ENCODE data around the gene RAB20. TPM values are rescaled to one million over a fixed set of nuclear protein-coding genes. Genes with fewer than 3 reads are reported as not detected.

Gene RAB20
- total and polyA plus RNA-seq, 9 of the 15 experiments (the other 6 are each of a cell fraction or from before 2014, with no cell fraction given), result 0.62 to 9.2 (median 5.4) TPM

DNA sequence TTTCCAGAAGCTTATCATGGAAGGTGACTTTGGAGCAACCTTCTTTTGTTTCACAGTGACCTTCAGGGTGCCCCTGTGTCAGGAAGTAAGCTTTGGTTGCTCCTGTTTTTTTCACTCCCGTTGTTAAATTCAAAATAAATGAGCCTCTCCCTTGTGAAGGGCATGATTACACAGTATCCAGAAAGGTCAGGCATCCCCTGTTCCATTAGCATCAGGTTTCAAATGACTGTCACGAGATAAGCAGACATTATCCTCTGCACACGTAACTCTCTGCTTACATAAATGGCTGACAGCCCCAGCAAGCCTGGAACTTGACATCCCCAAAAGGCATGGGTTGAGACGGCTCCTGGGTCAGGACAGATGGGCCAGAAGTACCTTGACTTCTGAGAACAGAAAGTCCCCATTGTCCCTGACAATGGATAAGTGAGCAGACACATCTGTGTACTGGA is 52.0 kb downstream of the RAB20 start (continued):
- TF ChIP-seq, protein P1, sequence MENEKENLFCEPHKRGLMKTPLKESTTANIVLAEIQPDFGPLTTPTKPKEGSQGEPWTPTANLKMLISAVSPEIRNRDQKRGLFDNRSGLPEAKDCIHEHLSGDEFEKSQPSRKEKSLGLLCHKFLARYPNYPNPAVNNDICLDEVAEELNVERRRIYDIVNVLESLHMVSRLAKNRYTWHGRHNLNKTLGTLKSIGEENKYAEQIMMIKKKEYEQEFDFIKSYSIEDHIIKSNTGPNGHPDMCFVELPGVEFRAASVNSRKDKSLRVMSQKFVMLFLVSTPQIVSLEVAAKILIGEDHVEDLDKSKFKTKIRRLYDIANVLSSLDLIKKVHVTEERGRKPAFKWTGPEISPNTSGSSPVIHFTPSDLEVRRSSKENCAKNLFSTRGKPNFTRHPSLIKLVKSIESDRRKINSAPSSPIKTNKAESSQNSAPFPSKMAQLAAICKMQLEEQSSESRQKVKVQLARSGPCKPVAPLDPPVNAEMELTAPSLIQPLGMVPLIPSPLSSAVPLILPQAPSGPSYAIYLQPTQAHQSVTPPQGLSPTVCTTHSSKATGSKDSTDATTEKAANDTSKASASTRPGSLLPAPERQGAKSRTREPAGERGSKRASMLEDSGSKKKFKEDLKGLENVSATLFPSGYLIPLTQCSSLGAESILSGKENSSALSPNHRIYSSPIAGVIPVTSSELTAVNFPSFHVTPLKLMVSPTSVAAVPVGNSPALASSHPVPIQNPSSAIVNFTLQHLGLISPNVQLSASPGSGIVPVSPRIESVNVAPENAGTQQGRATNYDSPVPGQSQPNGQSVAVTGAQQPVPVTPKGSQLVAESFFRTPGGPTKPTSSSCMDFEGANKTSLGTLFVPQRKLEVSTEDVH (IDR thresholded peaks at IDR 0.05; ENCODE audit: low read depth, partially characterized antibody), result no peak
- TF ChIP-seq CTBP1 (IDR thresholded peaks at IDR 0.05; ENCODE audit: borderline replicate concordance) (peak; percentile 53), RCOR1 (IDR thresholded peaks at IDR 0.05; ENCODE audit: borderline replicate concordance in 1 of 2, low read depth in 2 of 2, low read length in 2 of 2) (peak in 1 of 2 experiments; percentile 71; a peak in 1 of 4 replicates), SRSF7 (optimal IDR thresholded peaks at IDR 0.05; ENCODE audit: low read depth, low read length) (no peak), U2AF2 (optimal IDR thresholded peaks at IDR 0.05; ENCODE audit: low read depth, low read length) (no peak), ELF4 (CRISPR knock-in tag; IDR thresholded peaks at IDR 0.05) (no peak), MYBL2 (IDR thresholded peaks at IDR 0.05; ENCODE audit: low read depth) (no peak), MYBL2 (CRISPR knock-in tag; IDR thresholded peaks at IDR 0.05; ENCODE audit: borderline replicate concordance) (no peak), ILF3 (IDR thresholded peaks at IDR 0.05; ENCODE audit: borderline replicate concordance) (no peak)
- TF ChIP-seq, protein P2, sequence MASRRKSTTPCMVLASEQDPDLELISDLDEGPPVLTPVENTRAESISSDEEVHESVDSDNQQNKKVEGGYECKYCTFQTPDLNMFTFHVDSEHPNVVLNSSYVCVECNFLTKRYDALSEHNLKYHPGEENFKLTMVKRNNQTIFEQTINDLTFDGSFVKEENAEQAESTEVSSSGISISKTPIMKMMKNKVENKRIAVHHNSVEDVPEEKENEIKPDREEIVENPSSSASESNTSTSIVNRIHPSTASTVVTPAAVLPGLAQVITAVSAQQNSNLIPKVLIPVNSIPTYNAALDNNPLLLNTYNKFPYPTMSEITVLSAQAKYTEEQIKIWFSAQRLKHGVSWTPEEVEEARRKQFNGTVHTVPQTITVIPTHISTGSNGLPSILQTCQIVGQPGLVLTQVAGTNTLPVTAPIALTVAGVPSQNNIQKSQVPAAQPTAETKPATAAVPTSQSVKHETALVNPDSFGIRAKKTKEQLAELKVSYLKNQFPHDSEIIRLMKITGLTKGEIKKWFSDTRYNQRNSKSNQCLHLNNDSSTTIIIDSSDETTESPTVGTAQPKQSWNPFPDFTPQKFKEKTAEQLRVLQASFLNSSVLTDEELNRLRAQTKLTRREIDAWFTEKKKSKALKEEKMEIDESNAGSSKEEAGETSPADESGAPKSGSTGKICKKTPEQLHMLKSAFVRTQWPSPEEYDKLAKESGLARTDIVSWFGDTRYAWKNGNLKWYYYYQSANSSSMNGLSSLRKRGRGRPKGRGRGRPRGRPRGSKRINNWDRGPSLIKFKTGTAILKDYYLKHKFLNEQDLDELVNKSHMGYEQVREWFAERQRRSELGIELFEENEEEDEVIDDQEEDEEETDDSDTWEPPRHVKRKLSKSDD (conservative IDR thresholded peaks at IDR 0.05; ENCODE audit: low read length), result no peak
- TF ChIP-seq, protein P3, sequence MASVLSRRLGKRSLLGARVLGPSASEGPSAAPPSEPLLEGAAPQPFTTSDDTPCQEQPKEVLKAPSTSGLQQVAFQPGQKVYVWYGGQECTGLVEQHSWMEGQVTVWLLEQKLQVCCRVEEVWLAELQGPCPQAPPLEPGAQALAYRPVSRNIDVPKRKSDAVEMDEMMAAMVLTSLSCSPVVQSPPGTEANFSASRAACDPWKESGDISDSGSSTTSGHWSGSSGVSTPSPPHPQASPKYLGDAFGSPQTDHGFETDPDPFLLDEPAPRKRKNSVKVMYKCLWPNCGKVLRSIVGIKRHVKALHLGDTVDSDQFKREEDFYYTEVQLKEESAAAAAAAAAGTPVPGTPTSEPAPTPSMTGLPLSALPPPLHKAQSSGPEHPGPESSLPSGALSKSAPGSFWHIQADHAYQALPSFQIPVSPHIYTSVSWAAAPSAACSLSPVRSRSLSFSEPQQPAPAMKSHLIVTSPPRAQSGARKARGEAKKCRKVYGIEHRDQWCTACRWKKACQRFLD (CRISPR knock-in tag; IDR thresholded peaks at IDR 0.05), result no peak
